Left lobe of liver (tissue), 2 donors: Measurements from ENCODE around the gene RUSF1. TPM values are rescaled to one million over a fixed set of nuclear protein-coding genes. Genes with fewer than 3 reads are reported as not detected.
"Not testable (repeated sequence)": the region's sequence is repeated elsewhere in the genome, so short reads cannot be mapped to it uniquely, and the experiment has no call there.

Experiments
- ATAC-seq: fragments of 200-7000 bp; cut with Tn5 transposase; one replicate; pipeline ENCODE4 v1.9.1; 2020; ENCODE audit warnings: mild to moderate bottlenecking, moderate library complexity
- DNase-seq: peaks from one replicate; pipeline ENCODE4 v3.0.0-alpha.2; 2020; ENCODE audit warnings: low spot score
- total RNA-seq: library from RNA; stranded (reverse); gene quantifications from one replicate; pipeline ENCODE4 v1.2.1, GENCODE V29; 2021
- donor health status: DM: no; HTN: no; CAD: no; lungs with moderate emphysema.
- donor health status: DM: no; HTN: yes; CAD: no.

Gene RUSF1
- total RNA-seq, 1 donor from 2014 or later = 63.1 TPM

GRCh38 chr16:31455601-31456314 is 52.4 kb downstream of the RUSF1 start:
- DNase-seq (no peak), ATAC-seq (no peak)

GRCh38 chr16:31453255-31454204 is 54.7 kb downstream of the RUSF1 start:
- DNase-seq = no peak
- no peak for ATAC-seq

DNA sequence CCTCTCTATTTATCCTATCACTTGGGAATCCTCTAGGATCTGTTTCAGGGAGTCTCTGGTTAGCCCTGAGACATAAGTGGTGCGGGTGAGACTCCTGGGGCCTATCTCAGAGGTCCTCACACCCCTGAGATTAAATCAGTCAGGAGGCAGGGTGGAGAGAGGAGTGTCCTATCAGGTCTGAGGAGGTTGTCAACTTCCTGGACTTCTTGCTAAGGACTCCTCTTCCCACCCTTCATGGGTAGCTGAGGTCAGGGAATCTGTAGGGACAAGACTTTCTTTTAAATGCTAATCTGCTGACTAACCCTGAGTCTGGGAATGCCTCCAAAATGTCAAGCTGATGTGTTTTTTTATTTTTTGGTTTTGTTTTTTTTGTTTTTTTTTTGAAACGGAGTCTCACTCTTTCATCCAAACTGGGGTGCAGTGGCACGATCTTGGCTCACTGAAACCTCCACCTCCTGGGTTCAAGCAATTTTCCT is 55.5 kb downstream of the RUSF1 start:
- ATAC-seq (no peak), DNase-seq (no peak)

DNA sequence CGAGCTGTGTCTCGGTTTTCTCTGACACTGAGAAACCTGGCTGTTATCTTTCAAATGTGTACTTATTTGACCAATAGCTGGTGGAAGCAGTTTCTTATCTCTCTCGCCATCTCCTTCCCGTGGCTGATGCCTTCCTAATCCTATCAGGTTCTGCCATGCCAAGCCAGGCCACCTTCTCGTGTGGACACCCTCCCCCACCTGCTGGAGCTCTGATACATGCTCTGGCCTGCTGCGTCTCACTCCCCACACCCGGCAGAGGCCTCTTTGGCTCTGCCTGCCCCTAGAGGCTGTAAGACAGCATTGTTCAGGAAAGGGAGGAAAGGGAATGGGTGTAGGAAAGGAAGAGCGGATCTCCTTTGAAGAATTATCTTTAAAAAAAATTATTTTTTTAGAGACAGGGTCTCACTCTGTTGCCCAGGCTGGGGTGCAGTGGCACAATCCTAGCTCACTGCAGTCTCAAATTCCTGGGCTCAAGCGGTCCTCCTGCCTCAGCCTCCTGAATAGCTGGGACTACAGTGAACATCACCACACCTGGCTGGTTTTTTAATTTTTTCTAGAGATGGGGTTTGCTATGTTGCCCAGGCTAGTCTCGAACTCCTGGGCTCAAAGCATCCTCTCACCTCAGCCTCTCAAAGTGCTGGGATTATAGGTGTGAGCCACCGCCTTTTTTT is 56.4 kb downstream of the RUSF1 start:
- DNase-seq (no peak), ATAC-seq (peak; percentile 87)

DNA sequence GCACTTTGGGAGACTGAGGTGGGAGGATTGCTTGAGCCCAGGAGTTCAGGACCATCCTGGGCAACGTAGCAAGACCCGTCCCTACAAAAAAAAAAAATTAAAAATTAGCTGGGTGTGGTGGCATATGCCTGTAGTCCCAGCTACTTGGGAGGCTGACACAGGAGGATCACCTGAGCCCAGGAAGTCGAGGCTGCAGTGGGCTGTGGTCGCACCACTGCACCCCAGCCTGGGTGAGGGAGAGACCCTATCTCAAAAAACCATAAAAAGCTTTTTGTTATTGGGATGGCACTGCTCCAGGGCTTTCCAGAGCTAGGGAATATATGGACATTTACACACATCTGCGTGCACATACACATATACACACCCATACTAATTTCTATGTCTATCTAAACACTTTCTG is 57.0 kb downstream of the RUSF1 start:
- no peak for ATAC-seq
- no peak for DNase-seq

GRCh38 chr16:31445931-31446330 is 62.3 kb downstream of the RUSF1 start:
- DNase-seq, ATAC-seq: not testable (repeated sequence)

DNA sequence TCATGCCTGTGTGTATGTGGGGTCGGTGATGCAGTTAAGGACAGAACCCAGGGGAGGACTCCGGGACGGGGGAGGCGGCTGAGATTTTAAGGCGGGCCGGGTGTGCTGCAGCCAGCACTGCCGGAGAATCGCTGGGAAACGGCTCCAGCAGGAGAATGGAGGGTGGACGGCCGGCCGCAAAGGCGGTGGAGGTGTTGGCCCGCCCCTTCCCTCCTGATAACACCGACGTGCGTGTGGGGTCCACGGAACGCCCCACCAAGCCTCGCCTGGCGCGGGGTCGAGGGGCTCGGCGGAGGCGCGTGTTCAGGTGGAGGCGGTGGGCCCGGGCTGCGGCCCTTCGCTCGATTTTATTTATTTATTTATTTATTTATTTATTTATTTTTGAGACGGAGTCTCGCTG is 66.2 kb downstream of the RUSF1 start:
- no peak for ATAC-seq
- DNase-seq = no peak

DNA sequence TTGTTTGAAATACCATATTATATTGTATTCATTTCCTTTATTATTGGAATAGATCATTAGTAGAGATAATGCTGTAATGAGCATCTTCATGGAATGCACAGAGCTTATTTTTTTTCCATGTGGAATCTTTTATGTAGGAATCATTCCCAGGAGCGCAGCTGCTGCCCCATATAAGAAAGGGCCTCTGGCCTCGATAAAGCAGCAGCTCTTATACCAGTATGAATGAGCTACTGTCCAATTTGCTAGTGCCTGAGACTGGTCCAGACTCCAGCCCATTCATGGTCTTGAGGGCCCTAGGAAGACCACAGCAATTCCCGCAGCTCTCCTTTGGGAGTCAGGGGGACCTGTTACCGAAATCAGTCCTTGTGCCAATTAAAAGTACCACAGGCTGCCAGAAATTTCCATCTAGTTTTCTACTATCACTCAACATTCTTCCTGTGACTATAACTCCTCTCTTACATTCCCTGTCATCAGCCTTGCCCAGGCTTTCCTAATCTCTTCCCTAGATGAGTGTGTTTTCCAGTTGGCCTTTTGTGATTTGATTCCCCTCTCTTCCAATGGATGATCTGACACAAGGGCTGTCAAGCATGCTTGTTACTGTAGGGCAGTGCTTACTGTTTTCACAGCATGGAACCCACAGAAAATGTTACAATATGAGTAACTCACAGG is 67.5 kb downstream of the RUSF1 start:
- DNase-seq = no peak
- no peak for ATAC-seq

DNA sequence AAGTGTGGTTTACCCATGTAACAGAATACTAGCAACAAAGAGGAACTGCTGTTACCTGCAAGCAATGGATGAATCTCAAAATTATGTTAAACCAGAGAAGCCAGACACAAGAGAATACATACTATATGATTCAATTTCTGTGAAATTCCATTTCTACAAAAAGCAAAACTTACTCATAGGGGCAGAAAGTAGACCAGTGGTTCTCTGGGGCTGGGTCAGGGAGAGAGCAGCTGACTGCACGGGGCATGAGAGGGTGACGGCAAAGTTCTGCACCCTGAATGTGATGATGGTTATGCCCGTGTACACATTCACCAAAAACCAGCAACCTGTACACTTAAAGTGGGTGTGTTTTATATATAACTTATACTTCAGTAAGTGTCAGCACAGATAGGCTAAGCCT is 68.7 kb downstream of the RUSF1 start:
- no peak for ATAC-seq

More for the DNA sequence above, 68.7 kb downstream of the RUSF1 start:
- no peak for DNase-seq

Other genes starting within 250 kb of the RUSF1 start
- gene ITGAM, start 248.4 kb downstream of the RUSF1 start, total RNA-seq = 4.3 TPM
- 1.8 TPM for gene ITGAX, start 153.2 kb downstream of the RUSF1 start, total RNA-seq
- 0.70 TPM for gene ITGAD, start 115.1 kb downstream of the RUSF1 start, total RNA-seq
- 3.1 TPM for gene COX6A2, start 80.0 kb downstream of the RUSF1 start, total RNA-seq
- gene ZNF843, start 65.6 kb downstream of the RUSF1 start, total RNA-seq = 0.65 TPM
- gene ARMC5, start 48.9 kb downstream of the RUSF1 start, total RNA-seq = 25.1 TPM
- gene TGFB1I1, start 36.2 kb downstream of the RUSF1 start, total RNA-seq = 3.1 TPM
- gene SLC5A2, start 25.3 kb downstream of the RUSF1 start, total RNA-seq = 0.15 TPM
- 0.83 TPM for gene AHSP, start 19.5 kb upstream of the RUSF1 start, total RNA-seq